WERI-Rb-1 (cell line): ENCODE results near the gene ADAM10.

Experiments used
- DNase-seq: peaks from one replicate; pipeline ENCODE4 v3.0.0-alpha.2; 2020
- H3K27ac ChIP-seq: fragments of 250-450 bp; sonication (Bioruptor Pico); 2 replicates; pipeline ENCODE4 v1.5.1; 2020; ENCODE audit warnings: mild to moderate bottlenecking, moderate library complexity
- H3K27me3 ChIP-seq: fragments of 250-450 bp; sonication (Bioruptor Pico); 2 replicates; pipeline ENCODE4 v1.5.1; 2021; ENCODE audit warnings: mild to moderate bottlenecking, low read depth, moderate library complexity; ENCODE audit not compliant: insufficient read depth, severe bottlenecking
- H3K36me3 ChIP-seq: fragments of 250-450 bp; sonication (Bioruptor Pico); 2 replicates; pipeline ENCODE4 v1.5.1; 2020; ENCODE audit warnings: mild to moderate bottlenecking, moderate library complexity
- H3K4me3 ChIP-seq: 2 replicates; pipeline ENCODE4 v1.5.1; 2011; ENCODE audit warnings: low read depth, mild to moderate bottlenecking, control low read depth, low read length
- H3K9me3 ChIP-seq: fragments of 250-450 bp; sonication (Bioruptor Pico); 2 replicates; pipeline ENCODE4 v1.5.1; 2021; ENCODE audit warnings: mild to moderate bottlenecking, moderate library complexity; ENCODE audit not compliant: severe bottlenecking
- CTCF ChIP-seq: IDR thresholded peaks from 2 replicates; pipeline ENCODE4 v1.5.1; 2011; ENCODE audit warnings: low read depth, mild to moderate bottlenecking, control low read depth, inconsistent platforms, low read length

ADAM10 gene

GRCh38 chr15:58689646-58690045 lies 59.9 kb downstream of the ADAM10 start:
- DNase-seq: no peak

GRCh38 chr15:58686286-58686685 lies 63.2 kb downstream of the ADAM10 start:
- no peaks in the 10 kb centered on the region for H3K9me3 ChIP-seq
- H3K27me3 ChIP-seq: no peaks in the 10 kb centered on the region
- no peak for TF ChIP-seq CTCF
- peaks cover 2% of the 10 kb centered on the region; the same call in 1 of the 2 replicates for H3K36me3 ChIP-seq
- no peak overlapping the region for H3K27ac ChIP-seq
- no peak overlapping the region for H3K4me3 ChIP-seq
- DNase-seq: no peak

More at GRCh38 chr15:58689646-58690045, 59.9 kb downstream of the ADAM10 start:
- Histone ChIP-seq H3K36me3 (peaks cover 16% of the 10 kb centered on the region), H3K4me3 (no peak overlapping the region), H3K27ac (no peak overlapping the region), H3K9me3 (no peaks in the 10 kb centered on the region), H3K27me3 (no peaks in the 10 kb centered on the region)
- no peak for TF ChIP-seq CTCF

GRCh38 chr15:58684751-58685150 lies 64.8 kb downstream of the ADAM10 start:
- no peak overlapping the region for H3K27ac ChIP-seq
- H3K27me3 ChIP-seq: no peaks in the 10 kb centered on the region
- no peak for TF ChIP-seq CTCF

GRCh38 chr15:58684036-58684710 lies 65.3 kb downstream of the ADAM10 start:
- no peaks in the 10 kb centered on the region for H3K9me3 ChIP-seq
- H3K4me3 ChIP-seq: no peak overlapping the region
- peaks cover 2% of the 10 kb centered on the region; the same call in 1 of the 2 replicates for H3K36me3 ChIP-seq
- H3K27me3 ChIP-seq: no peaks in the 10 kb centered on the region
- no peak overlapping the region for H3K27ac ChIP-seq
- TF ChIP-seq CTCF: no peak
- DNase-seq: no peak

More at GRCh38 chr15:58684751-58685150, 64.8 kb downstream of the ADAM10 start:
- peaks cover 2% of the 10 kb centered on the region; the same call in 1 of the 2 replicates for H3K36me3 ChIP-seq
- DNase-seq: no peak
- H3K9me3 ChIP-seq: no peaks in the 10 kb centered on the region
- H3K4me3 ChIP-seq: no peak overlapping the region

- Histone ChIP-seq H3K27ac (no peak overlapping the region), H3K36me3 (peaks cover 8% of the 10 kb centered on the region), H3K4me3 (no peak overlapping the region), H3K27me3 (no peaks in the 10 kb centered on the region), H3K9me3 (no peaks in the 10 kb centered on the region)
- no peak for TF ChIP-seq CTCF
- DNase-seq: no peak
Measured at GRCh38 chr15:58682234-58682633, 67.3 kb downstream of the ADAM10 start.

- TF ChIP-seq CTCF: no peak
- H3K36me3 ChIP-seq: peaks cover 11% of the 10 kb centered on the region
- no peak for DNase-seq
- H3K27me3 ChIP-seq: no peaks in the 10 kb centered on the region
- no peak overlapping the region for H3K27ac ChIP-seq
- no peak overlapping the region for H3K4me3 ChIP-seq
- H3K9me3 ChIP-seq: no peaks in the 10 kb centered on the region
Measured at GRCh38 chr15:58678683-58679082, 70.8 kb downstream of the ADAM10 start.
